OCI-LY7 (cell line): Measurements from ENCODE around the gene RIT2. TPM values are rescaled to one million over a fixed set of nuclear protein-coding genes. Genes with fewer than 3 reads are reported as not detected.

ENCODE experiments used
- BruUV-seq: library from RNA; stranded (reverse); fragments of 400-500 nt; replicated peaks from 2 replicates; lab custom pipeline; 2021; lab: Mats Ljungman, UMichigan
- CTCF ChIA-PET: fragments of 300-600 bp; sonication (Branson Sonifier 250); formaldehyde crosslinking; loops from one replicate; lab custom pipeline; 2022; ENCODE audit warnings: antibody characterized with exemption; ENCODE audit not compliant: unreplicated experiment; lab: Charles Lee
- POLR2A ChIA-PET: fragments of 300-600 bp; sonication (Branson Sonifier 250); formaldehyde crosslinking; loops from one replicate; lab custom pipeline; 2022; ENCODE audit warnings: antibody characterized with exemption; lab: Charles Lee
- DNase-seq: peaks from one replicate; pipeline ENCODE4 v3.0.0-alpha.2; 2015; ENCODE audit warnings: low spot score
- H2AFZ ChIP-seq: fragments of 200-600 bp; sonication (generic), shearing (Covaris generic); 2 replicates; pipeline ENCODE4 v1.6.1; 2014; ENCODE audit warnings: mild to moderate bottlenecking, antibody characterized with exemption, low read length, moderate library complexity
- H3K27ac ChIP-seq: fragments of 200-600 bp; sonication (generic); 2 replicates; pipeline ENCODE4 v1.5.1; 2014; ENCODE audit warnings: mixed run types, low read depth, mild to moderate bottlenecking, moderate library complexity, low read length, inconsistent platforms; ENCODE audit not compliant: poor library complexity, severe bottlenecking
- H3K36me3 ChIP-seq: fragments of 200-600 bp; sonication (generic); 2 replicates; pipeline ENCODE4 v1.6.1; 2014; ENCODE audit warnings: mild to moderate bottlenecking, antibody characterized with exemption, low read length, moderate library complexity, mixed read lengths; ENCODE audit not compliant: insufficient read depth
- H3K4me1 ChIP-seq: fragments of 200-600 bp; sonication (generic); 2 replicates; pipeline ENCODE4 v1.5.1; 2014; ENCODE audit warnings: mild to moderate bottlenecking, low read length; ENCODE audit not compliant: insufficient read depth, poor library complexity, severe bottlenecking
- H3K4me2 ChIP-seq: fragments of 200-600 bp; sonication (generic); 2 replicates; pipeline ENCODE4 v1.6.1; 2014; ENCODE audit warnings: mild to moderate bottlenecking, low read length
- H3K4me3 ChIP-seq: fragments of 200-600 bp; sonication (generic); 2 replicates; pipeline ENCODE4 v1.5.1; 2014; ENCODE audit warnings: mild to moderate bottlenecking, low read depth, low read length; ENCODE audit not compliant: poor library complexity, severe bottlenecking
- H3K79me2 ChIP-seq: fragments of 200-600 bp; sonication (generic); 2 replicates; pipeline ENCODE4 v1.6.1; 2016; ENCODE audit warnings: low read depth, mild to moderate bottlenecking, low read length, moderate library complexity, mixed read lengths; ENCODE audit not compliant: insufficient read depth
- H3K9me2 ChIP-seq: fragments of 200-600 bp; sonication (generic); 2 replicates; pipeline ENCODE4 v1.6.1; 2016; ENCODE audit warnings: mild to moderate bottlenecking, low read length, mixed read lengths; ENCODE audit not compliant: insufficient read depth
- H3K9me3 ChIP-seq: fragments of 200-600 bp; sonication (generic); 2 replicates; pipeline ENCODE4 v1.6.1; 2014; ENCODE audit warnings: mild to moderate bottlenecking, mixed run types, low read length, mixed read lengths
- H4K20me1 ChIP-seq: fragments of 200-600 bp; sonication (generic); 2 replicates; pipeline ENCODE4 v1.6.1; 2014; ENCODE audit warnings: mild to moderate bottlenecking, antibody characterized with exemption, low read length, moderate library complexity, mixed read lengths; ENCODE audit not compliant: insufficient read depth
- EZH2phosphoT487 ChIP-seq: fragments of 200-600 bp; sonication (generic); IDR thresholded peaks from 2 replicates; pipeline ENCODE4 v1.6.1; 2018; ENCODE audit warnings: low read depth, borderline replicate concordance, mild to moderate bottlenecking, mixed run types, antibody characterized with exemption, low read length, moderate library complexity, mixed read lengths
- intact Hi-C: fragments of 100-400 bp; cut with micrococcal nuclease; formaldehyde crosslinking; loops from one replicate; pipeline ENCODE4 v1.10.0; 2022; ENCODE audit not compliant: unreplicated experiment
- total RNA-seq, 2 experiments: library from RNA; depleted of rRNA in 1 of 2; stranded (reverse); fragments of >200 nt in 1 of 2; shearing (Covaris generic) in 1 of 2; gene quantifications; 2 replicates each; pipeline ENCODE4 v1.2.3, GENCODE V29; 2014 to 2022
- TF ChIP-seq, protein P1 (sequence below): fragments of 200-600 bp; sonication (generic); conservative IDR thresholded peaks from 2 replicates; pipeline ENCODE4 v1.5.1; 2014; ENCODE audit warnings: mild to moderate bottlenecking, antibody characterized with exemption, low read length, moderate library complexity, mixed read lengths

The RIT2 gene
- total RNA-seq, 2 experiments from 2014 or later: not detected

DNA sequence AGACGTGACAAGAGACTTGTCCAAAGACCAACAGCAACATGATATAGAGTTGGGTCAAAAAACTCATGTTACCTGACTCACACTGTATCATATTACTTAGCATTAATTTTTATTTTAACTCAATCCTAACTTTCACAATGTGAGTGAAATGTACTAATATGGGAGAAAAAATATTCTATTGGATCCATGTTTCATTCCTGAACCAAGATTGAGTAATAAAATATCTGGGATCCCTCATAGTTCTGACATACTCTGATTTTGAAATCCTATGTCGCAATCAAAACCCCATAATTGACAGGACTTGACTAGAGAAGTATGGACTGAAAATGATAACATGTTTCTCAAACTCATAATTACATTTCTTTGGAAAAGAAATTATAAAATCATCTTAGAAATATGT lies 190.4 kb downstream of the RIT2 start:
- Histone ChIP-seq H3K9me3 (no peaks in the 10 kb centered on the region), H3K27ac (no peak overlapping the region), H4K20me1 (no peaks in the 10 kb centered on the region), H3K9me2 (no peaks in the 10 kb centered on the region), H3K4me3 (no peak overlapping the region), H3K36me3 (no peaks in the 10 kb centered on the region), H3K79me2 (no peaks in the 10 kb centered on the region), H3K4me1 (no peaks in the 10 kb centered on the region), H3K4me2 (no peak overlapping the region), H2AFZ (no peak overlapping the region)
- no TSS peak for BruUV-seq
- CTCF ChIA-PET: no interaction called here
- no peak for DNase-seq
- POLR2A ChIA-PET: interaction anchor here (0.7 kb wide), 1 partner anchor 35 kb away, joined by 3 read pairs; no protein-coding TSS in a partner anchor
- TF ChIP-seq, protein P1, sequence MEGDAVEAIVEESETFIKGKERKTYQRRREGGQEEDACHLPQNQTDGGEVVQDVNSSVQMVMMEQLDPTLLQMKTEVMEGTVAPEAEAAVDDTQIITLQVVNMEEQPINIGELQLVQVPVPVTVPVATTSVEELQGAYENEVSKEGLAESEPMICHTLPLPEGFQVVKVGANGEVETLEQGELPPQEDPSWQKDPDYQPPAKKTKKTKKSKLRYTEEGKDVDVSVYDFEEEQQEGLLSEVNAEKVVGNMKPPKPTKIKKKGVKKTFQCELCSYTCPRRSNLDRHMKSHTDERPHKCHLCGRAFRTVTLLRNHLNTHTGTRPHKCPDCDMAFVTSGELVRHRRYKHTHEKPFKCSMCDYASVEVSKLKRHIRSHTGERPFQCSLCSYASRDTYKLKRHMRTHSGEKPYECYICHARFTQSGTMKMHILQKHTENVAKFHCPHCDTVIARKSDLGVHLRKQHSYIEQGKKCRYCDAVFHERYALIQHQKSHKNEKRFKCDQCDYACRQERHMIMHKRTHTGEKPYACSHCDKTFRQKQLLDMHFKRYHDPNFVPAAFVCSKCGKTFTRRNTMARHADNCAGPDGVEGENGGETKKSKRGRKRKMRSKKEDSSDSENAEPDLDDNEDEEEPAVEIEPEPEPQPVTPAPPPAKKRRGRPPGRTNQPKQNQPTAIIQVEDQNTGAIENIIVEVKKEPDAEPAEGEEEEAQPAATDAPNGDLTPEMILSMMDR: no peak
- no peak for TF ChIP-seq EZH2phosphoT487
- intact Hi-C loops: no loop called here

DNA sequence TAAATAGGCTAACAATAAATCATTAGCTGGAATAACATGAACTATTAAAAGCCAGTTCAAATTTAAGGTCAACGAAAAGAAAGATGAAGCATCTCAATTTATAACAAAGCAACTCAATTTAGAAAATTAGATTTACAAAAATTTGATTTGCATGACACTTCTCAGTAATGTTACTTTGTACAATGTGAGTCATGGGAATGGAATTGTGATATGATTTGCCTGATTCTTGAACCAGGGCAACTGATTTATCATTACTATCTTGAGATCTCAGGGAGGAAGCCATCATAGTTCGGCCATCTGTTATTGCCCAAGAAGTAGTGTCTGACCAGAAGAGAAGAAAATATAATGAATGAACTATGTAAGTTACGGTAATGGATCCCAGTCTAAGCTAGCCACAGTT lies 193.1 kb downstream of the RIT2 start:
- Histone ChIP-seq H2AFZ (no peak overlapping the region), H3K79me2 (no peaks in the 10 kb centered on the region), H3K36me3 (no peaks in the 10 kb centered on the region), H3K4me2 (no peak overlapping the region), H3K27ac (no peak overlapping the region), H3K4me1 (no peaks in the 10 kb centered on the region), H4K20me1 (no peaks in the 10 kb centered on the region), H3K9me3 (no peaks in the 10 kb centered on the region), H3K4me3 (no peak overlapping the region), H3K9me2 (no peaks in the 10 kb centered on the region)
- CTCF ChIA-PET: no interaction called here
- no peak for TF ChIP-seq EZH2phosphoT487
- TF ChIP-seq, protein P1: no peak
- POLR2A ChIA-PET: no interaction called here
- intact Hi-C loops: no loop called here
- DNase-seq: no peak
- no TSS peak for BruUV-seq

DNA sequence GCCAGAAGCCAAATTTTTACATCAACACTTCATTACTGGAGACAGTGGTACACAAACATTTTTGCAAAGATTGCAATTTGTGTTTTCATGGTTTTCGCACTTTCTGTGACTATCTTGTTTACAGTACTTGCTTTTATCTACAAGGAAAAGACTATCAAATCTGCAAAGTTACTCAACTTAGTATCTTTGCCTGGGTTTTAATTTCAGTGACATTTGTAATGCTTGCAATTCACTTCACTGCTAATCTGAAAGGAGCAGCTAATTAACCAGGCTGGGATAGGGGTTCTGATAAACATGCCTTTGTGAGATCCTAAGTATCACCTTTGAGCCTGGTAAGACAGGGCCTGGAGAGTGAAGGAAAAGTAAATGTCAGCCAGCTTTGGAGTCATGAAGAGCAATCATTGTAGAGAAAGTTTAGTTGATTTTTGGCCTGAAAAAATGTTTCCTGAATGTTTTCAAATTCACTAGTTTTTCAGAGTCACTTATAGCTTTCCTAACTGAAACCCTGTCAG lies 194.2 kb downstream of the RIT2 start:
- Histone ChIP-seq H3K4me1 (no peaks in the 10 kb centered on the region), H3K4me3 (no peak overlapping the region), H3K9me2 (no peaks in the 10 kb centered on the region), H3K79me2 (no peaks in the 10 kb centered on the region), H4K20me1 (no peaks in the 10 kb centered on the region), H3K4me2 (no peak overlapping the region), H3K9me3 (no peaks in the 10 kb centered on the region), H3K36me3 (no peaks in the 10 kb centered on the region), H2AFZ (no peak overlapping the region), H3K27ac (no peak overlapping the region)
- no TSS peak for BruUV-seq
- intact Hi-C loops: no loop called here
- POLR2A ChIA-PET: no interaction called here
- TF ChIP-seq, protein P1: no peak
- TF ChIP-seq EZH2phosphoT487: no peak
- CTCF ChIA-PET: no interaction called here
- DNase-seq: no peak
